Measurements from ENCODE around the gene PLEKHG4. TPM values are rescaled to one million over a fixed set of nuclear protein-coding genes. Genes with fewer than 3 reads are reported as not detected.

Gene PLEKHG4
- total RNA-seq, 1 donor from 2014 or later = 19.5 TPM

DNA sequence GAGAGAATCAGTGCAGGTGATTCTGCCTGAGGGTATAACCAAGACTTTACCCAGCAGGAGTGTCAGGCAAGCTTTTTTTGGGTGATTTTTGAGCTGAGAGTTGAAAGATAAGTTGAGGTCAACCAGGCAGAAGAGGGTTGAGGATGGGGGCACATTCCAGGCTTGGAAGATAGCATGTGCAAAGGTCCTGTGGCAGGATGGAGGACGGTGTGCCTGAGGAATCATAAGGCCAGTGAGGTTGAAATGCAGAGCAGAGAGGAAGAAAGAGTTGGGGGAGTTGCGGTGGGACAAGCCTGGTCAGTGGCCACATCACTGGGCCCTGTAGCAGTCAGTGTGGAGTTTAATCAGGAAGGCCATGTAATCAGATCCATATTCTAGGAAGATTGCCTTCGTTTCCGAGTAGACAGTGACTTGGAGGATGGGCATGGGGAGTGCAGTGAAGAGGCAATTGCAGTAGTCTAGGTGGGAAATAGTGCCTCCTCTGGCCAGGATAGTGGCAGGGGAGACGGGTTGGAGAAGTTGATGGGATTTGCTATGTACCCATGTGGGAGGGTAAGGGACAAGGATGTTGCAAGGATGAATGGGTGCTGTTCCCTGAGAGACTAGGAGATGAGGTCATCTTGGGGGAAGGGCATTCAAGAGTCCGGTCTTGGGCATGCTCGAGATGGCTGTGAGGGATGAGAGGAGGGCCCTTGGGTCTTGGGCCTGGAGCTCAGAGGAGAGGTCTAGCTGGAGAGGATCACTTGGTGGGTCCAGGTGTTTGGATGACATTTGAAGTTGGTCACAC lies 3.9 kb downstream of the PLEKHG4 start:
- intact Hi-C loops (cut with micrococcal nuclease) = no loop called here

GRCh38 chr16:67283826-67284555 lies 4.7 kb downstream of the PLEKHG4 start:
- intact Hi-C loops (cut with micrococcal nuclease) = no loop called here

DNA sequence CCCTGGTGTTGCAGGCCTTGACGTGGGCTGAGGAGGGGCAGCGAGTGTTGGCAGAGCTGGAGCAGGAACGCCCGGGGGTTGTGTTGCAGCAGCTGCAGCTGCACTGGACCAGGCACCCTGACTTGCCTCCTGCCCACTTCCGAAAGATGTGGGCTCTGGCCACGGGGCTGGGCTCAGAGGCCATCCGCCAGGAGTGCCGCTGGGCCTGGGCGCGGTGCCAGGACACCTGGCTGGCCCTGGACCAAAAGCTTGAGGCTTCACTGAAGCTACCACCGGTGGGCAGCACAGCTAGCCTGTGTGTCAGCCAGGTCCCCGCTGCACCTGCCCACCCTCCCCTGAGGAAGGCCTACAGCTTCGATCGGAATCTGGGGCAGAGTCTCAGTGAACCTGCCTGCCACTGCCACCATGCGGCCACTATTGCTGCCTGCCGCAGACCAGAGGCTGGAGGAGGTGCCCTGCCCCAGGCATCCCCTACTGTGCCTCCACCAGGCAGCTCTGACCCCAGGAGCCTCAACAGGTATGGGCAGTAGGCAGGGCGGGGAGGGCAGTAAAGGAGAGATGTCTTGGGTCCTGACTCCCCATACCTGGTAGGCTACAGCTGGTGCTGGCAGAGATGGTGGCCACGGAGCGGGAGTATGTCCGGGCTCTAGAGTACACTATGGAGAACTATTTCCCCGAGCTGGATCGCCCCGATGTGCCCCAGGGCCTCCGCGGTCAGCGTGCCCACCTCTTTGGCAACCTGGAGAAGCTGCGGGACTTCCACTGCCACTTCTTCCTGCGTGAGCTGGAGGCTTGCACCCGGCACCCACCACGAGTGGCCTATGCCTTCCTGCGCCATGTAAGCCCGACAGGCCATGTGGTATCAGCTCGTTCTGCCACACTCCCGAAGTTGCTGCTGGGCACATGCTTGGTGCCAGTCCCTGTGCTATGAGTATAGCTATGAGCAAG lies 5.6 kb downstream of the PLEKHG4 start:
- intact Hi-C loops (cut with micrococcal nuclease) = no loop called here

DNA sequence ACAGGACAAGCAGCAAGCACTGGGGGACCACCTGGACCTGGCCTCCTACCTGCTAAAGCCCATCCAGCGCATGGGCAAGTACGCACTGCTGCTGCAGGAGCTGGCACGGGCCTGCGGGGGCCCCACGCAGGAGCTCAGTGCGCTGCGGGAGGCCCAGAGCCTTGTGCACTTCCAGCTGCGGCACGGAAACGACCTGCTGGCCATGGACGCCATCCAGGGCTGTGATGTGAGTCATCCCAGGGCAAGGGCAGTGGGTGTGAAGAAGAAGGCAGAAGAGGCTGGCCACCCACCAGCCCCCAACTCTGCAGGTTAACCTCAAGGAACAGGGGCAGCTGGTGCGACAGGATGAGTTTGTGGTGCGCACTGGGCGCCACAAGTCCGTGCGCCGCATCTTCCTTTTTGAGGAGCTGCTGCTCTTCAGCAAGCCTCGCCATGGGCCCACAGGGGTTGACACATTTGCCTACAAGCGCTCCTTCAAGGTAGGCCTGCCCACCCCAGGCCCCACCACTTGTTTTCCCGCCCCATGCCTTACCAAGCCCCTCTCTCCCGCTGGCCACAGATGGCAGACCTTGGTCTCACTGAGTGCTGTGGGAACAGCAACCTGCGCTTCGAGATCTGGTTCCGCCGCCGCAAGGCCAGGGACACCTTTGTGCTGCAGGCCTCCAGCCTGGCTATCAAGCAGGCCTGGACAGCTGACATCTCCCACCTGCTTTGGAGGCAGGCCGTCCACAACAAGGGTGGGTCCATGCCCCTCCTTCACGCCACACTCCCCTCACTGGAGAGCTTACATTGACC lies 7.3 kb downstream of the PLEKHG4 start:
- intact Hi-C loops (cut with micrococcal nuclease) = no loop called here

DNA sequence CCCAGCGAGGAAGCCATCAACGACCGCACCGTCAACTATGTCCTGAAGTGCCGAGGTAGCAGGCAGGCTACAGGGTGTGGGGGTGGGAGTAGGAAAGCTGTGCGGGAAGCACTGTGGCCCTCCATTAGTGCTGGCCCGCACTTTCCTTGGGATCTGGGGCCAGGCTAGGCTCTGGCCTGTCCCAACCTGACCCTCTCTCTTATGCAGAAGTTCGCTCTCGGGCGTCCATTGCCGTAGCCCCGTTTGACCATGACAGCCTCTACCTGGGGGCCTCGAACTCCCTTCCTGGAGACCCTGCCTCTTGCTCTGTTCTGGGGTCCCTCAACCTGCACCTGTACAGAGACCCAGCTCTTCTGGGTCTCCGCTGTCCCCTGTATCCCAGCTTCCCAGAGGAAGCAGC lies 8.6 kb downstream of the PLEKHG4 start:
- intact Hi-C loops (cut with micrococcal nuclease) = no loop called here

DNA sequence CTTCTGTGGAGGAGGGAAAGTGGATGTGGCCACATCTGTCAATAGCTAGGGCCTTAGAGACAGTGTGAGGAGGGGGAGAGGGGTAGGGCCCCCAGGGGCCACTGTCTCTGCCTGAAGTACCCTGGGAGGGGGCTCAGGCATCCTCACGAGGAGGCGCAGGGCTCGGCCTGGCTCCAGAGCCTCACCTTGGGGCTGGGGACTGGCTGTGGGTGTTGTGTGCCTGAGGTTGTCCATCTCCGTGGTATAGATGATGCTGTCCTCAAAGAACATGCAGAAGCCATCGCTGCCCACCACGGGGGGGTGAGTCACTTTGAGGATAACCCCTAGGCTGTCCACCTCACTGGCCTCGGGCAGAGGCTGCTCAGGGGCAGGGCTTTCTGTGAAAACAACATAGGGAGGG lies 12.1 kb downstream of the PLEKHG4 start:
- intact Hi-C loops (cut with micrococcal nuclease) = no loop called here

DNA sequence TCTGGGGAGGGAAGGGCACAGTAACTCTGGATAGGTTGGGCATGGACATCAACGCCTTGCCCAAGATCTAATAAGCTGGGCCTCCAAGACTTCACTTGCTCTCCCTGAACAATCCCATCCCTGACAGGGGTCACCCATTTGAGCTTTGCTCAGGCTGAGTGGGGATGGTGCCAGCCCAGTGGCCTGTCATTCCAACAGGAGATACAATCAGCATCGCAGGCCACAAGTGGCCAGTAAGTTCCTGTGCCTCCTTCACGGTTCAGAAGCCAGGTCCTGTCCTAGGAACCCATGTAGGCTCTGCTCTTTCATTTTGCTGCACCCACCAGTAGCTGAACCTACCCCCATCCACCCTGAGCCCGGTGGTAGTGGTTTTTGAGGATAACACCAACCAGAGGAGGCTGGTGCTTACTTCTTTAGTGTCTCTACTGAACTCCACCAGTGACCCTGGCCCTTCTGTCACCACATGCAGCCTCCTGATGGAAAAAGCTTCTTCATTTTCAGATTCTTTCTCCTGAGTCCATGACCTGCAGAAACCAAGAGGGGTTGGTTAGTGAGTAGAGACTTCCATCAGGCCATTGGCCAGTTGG lies 14.9 kb downstream of the PLEKHG4 start:
- intact Hi-C loops (cut with micrococcal nuclease) = no loop called here

GRCh38 chr16:67294938-67295361 lies 15.6 kb downstream of the PLEKHG4 start:
- intact Hi-C loops (cut with micrococcal nuclease) = no loop called here

GRCh38 chr16:67296420-67296819 lies 17.1 kb downstream of the PLEKHG4 start:
- intact Hi-C loops (cut with micrococcal nuclease) = no loop called here

- intact Hi-C loops (cut with micrococcal nuclease) = no loop called here
Observed at GRCh38 chr16:67298277-67298676, 18.9 kb downstream of the PLEKHG4 start.

- intact Hi-C loops (cut with micrococcal nuclease) = no loop called here
Observed at GRCh38 chr16:67299269-67299668, 19.9 kb downstream of the PLEKHG4 start.

DNA sequence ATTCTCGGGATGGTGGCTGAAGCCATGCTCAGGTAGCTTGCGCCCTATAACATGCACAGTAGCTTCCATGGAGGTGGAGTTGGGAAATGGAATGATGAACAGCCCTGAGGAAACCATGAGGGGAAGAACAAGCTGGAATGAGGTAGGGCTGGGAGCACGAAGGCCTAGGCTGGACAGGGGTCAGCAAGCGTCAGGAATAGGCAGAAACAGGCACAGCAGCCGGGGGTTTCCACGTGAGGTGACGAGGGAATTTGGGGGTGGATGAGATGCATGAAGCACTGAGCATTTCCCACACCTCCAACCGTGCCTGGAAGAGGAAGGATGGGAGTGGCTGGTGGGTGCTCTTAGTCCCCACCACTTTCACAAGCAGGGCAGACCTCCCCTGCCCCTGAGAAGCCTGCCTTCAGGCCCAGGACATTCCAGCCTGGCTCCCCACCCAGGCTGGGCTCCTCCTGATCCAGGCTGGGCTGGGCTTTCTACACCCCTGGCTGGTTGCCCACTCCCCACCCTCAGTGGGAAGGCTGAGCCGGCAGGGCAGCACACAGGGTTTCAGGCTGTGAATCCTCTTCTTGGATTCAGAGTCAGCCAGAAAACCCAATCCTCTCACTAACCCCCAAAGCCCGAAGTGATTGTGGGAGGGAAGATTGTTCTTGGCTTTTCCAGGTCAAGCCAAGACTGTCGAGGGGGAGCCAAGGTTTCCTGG lies 21.9 kb downstream of the PLEKHG4 start:
- intact Hi-C loops (cut with micrococcal nuclease) = no loop called here

GRCh38 chr16:67302076-67302475 lies 22.7 kb downstream of the PLEKHG4 start:
- intact Hi-C loops (cut with micrococcal nuclease) = no loop called here

GRCh38 chr16:67302970-67303369 lies 23.6 kb downstream of the PLEKHG4 start:
- intact Hi-C loops (cut with micrococcal nuclease) = no loop called here

- intact Hi-C loops (cut with micrococcal nuclease) = no loop called here
Observed at GRCh38 chr16:67304020-67304419, 24.7 kb downstream of the PLEKHG4 start.

GRCh38 chr16:67305216-67306071 lies 26.1 kb downstream of the PLEKHG4 start:
- intact Hi-C loops (cut with micrococcal nuclease) = no loop called here

DNA sequence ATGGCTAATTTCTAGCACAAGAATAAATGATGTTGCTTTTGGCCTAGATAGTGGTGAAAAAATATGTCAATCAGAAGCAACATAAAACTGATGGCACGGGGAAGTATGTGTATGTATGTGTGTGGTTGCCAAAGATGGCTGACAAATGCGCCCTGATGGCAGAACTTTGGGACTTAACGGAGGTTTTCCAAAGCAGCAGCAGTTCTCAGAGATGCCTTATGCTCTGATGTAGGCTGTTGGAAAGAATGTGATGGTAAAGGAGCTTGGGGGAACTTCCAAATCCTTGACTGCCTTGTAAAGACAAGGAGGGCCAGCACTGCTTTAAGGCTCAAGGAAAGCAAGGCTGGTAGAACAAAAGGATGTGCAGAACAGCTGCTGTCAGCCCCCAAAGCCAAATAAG lies 31.2 kb downstream of the PLEKHG4 start:
- intact Hi-C loops (cut with micrococcal nuclease) = no loop called here

DNA sequence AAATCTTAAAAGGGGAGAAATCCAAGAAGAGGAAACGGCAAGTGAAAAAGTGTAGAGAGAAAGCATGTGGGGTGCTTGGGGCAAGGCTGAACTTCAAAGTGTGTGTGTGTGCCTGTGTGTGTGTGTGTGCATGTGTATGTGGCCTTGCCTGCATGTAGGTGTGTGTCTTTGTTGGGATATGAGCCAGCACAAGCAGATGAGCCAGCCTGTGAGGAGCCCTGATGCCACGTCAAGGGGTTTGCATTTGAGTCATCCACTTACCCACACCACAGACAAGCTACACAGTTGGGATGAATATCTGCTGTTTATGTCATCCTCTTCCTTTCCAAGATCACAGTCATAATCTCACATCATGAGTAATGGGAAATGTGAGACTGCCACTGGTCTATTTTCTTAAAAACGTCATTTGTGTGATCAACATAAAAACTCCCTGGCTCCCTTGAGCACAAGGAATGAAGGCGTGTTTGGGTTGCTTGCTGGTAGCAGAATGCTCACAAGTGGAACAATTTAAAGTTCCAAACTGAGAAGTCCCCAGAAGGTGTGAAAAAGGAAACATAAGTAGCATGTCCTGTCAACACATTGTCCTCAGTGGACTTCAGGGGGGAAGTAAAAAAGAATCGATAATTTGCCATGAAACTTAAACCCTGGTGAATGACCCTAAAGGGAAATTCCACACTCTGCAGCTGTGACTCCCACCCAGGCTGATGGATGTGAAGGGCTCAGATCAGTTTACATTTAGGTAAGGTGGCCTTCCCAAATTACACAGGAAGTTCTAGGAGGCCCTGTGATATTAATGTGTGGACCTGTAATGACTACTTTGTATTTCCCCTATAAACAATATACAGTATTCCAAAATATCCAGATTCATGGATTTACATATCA lies 32.5 kb downstream of the PLEKHG4 start:
- intact Hi-C loops (cut with micrococcal nuclease) = loop anchor here (1.0 kb wide), 1 partner anchor 33 kb away; the partner anchor contains the start of gene PLEKHG4
